B cell (primary cell): ENCODE results near the gene NET1. TPM values are rescaled to one million over a fixed set of nuclear protein-coding genes. Genes with fewer than 3 reads are reported as not detected.

Experiments used
- ATAC-seq: fragments of 200-7000 bp; cut with Tn5 transposase; one replicate; pipeline ENCODE4 v1.10.0; 2021; ENCODE audit warnings: low read depth, mild to moderate bottlenecking, moderate number of reproducible peaks, moderate library complexity
- CTCF ChIA-PET: fragments of 350-600 bp; sonication (Branson Sonifier 250); formaldehyde crosslinking; loops from one replicate; lab custom pipeline; 2021; ENCODE audit warnings: antibody characterized with exemption, inconsistent platforms; lab: Charles Lee
- POLR2A ChIA-PET: fragments of 350-600 bp; sonication (Branson Sonifier 250); formaldehyde crosslinking; loops from one replicate; lab custom pipeline; 2021; ENCODE audit warnings: antibody characterized with exemption; lab: Charles Lee
- DNase-seq: peaks from one replicate; pipeline ENCODE4 v3.0.0; 2013
- H2AFZ ChIP-seq: 2 replicates; pipeline ENCODE4 v1.6.1; 2012; ENCODE audit warnings: mild to moderate bottlenecking, low read depth, low read length; ENCODE audit not compliant: insufficient read depth, poor library complexity, severe bottlenecking
- H3K27ac ChIP-seq, 2 donors: 1 replicate in 1 of 2; 2 replicates in 1 of 2; pipeline ENCODE4 v1.5.1; 2012 to 2013; ENCODE audit warnings: low read length in 2 of 2, mild to moderate bottlenecking in 2 of 2, moderate library complexity in 1 of 2
- H3K27me3 ChIP-seq, 4 experiments: fragments of 200-600 bp in 1 of 4; sonication (generic) in 1 of 4; replicated peaks in 1 of 4; 1 replicate in 2 of 4; 2 replicates in 2 of 4; pipeline versions ENCODE4 v1.6.1 to v1.7.0; 2013 to 2016; ENCODE audit warnings: low read length in 3 of 4, mild to moderate bottlenecking in 2 of 4, mixed read lengths in 1 of 4, moderate library complexity in 1 of 4; ENCODE audit not compliant: insufficient read depth in 4 of 4, control insufficient read depth in 3 of 4; ENCODE audit errors: control extremely low read depth in 1 of 4
- H3K36me3 ChIP-seq, 2 experiments: replicated peaks in 1 of 2; 1 replicate in 1 of 2; 2 replicates in 1 of 2; pipeline versions ENCODE4 v1.6.1 to v1.7.1; 2013; ENCODE audit warnings: low read length in 1 of 2; ENCODE audit not compliant: insufficient read depth in 2 of 2, control insufficient read depth in 1 of 2; ENCODE audit errors: control extremely low read depth in 1 of 2, extremely low read depth in 1 of 2
- H3K4me1 ChIP-seq, 2 donors: fragments of 200-600 bp in 1 of 2; sonication (generic) in 1 of 2; 1 replicate in 1 of 2; 2 replicates in 1 of 2; pipeline versions ENCODE4 v1.5.1 to v1.6.1; 2013 to 2017; ENCODE audit warnings: low read length in 2 of 2; ENCODE audit not compliant: control insufficient read depth in 2 of 2, insufficient read depth in 2 of 2
- H3K4me2 ChIP-seq: replicated peaks from 2 replicates; pipeline ENCODE3; 2012; ENCODE audit warnings: mild to moderate bottlenecking, low read depth, low read length; ENCODE audit not compliant: poor library complexity, severe bottlenecking
- H3K4me3 ChIP-seq, 5 experiments: fragments of 200-600 bp in 1 of 5; sonication (generic) in 1 of 5; 1 replicate in 3 of 5; 2 replicates in 2 of 5; pipeline versions ENCODE4 v1.5.1 to v1.7.0; 2011 to 2016; ENCODE audit warnings: low read length in 4 of 5, mild to moderate bottlenecking in 4 of 5, low read depth in 2 of 5, control low read depth in 1 of 5, moderate library complexity in 1 of 5; ENCODE audit not compliant: insufficient read depth in 1 of 5; ENCODE audit errors: control extremely low read depth in 1 of 5, extremely low read depth in 1 of 5
- H3K79me2 ChIP-seq: fragments of 200-600 bp; sonication (generic); one replicate; pipeline ENCODE4 v1.6.0; 2016; ENCODE audit warnings: low read length; ENCODE audit not compliant: control insufficient read depth, insufficient read depth
- H3K9ac ChIP-seq: fragments of 200-600 bp; sonication (generic); 2 replicates; pipeline ENCODE4 v1.6.1; 2017; ENCODE audit warnings: mild to moderate bottlenecking, low read length, moderate library complexity
- H3K9me3 ChIP-seq, 3 donors: one replicate each; pipeline versions ENCODE4 v1.6.1 to v1.7.1; 2013; ENCODE audit warnings: low read length in 2 of 3; ENCODE audit not compliant: control insufficient read depth in 2 of 3, insufficient read depth in 1 of 3; ENCODE audit errors: control extremely low read depth in 1 of 3
- H4K20me1 ChIP-seq: 2 replicates; pipeline ENCODE4 v1.6.0; 2012; ENCODE audit warnings: mild to moderate bottlenecking, low read length; ENCODE audit not compliant: insufficient read depth, control insufficient read depth, poor library complexity, severe bottlenecking
- H3K27ac Mint-ChIP-seq: one replicate; pipeline ENCODE4 v1.8.0; 2021; ENCODE audit warnings: mixed read lengths
- H3K27me3 Mint-ChIP-seq: one replicate; pipeline ENCODE4 v1.8.0; 2021; ENCODE audit warnings: mixed read lengths
- H3K4me1 Mint-ChIP-seq: one replicate; pipeline ENCODE4 v1.8.0; 2021; ENCODE audit warnings: mixed read lengths
- H3K4me3 Mint-ChIP-seq: one replicate; pipeline ENCODE4 v1.8.0; 2021; ENCODE audit warnings: mixed read lengths
- H3K9me3 Mint-ChIP-seq: one replicate; pipeline ENCODE4 v1.8.0; 2022; ENCODE audit warnings: mixed read lengths; ENCODE audit not compliant: insufficient read depth
- CTCF ChIP-seq: fragments of 200-600 bp; IDR thresholded peaks from one replicate; pipeline ENCODE4 v1.8.0; 2022; ENCODE audit warnings: antibody characterized with exemption, mild to moderate bottlenecking
- EZH2 ChIP-seq: IDR thresholded peaks from 2 replicates; pipeline ENCODE4 v1.6.1; 2012; ENCODE audit warnings: borderline replicate concordance, low read depth, mild to moderate bottlenecking, moderate library complexity, low read length; ENCODE audit not compliant: insufficient read depth, poor library complexity, severe bottlenecking
- WGBS: methylation state at CpG from one replicate; pipeline ENCODE4 v1.1.5; 2013; ENCODE audit warnings: missing lambda C conversion rate; ENCODE audit not compliant: insufficient coverage; 5-methylcytosine and 5-hydroxymethylcytosine counted together
- intact Hi-C: fragments of 100-400 bp; cut with micrococcal nuclease; formaldehyde crosslinking; loops from one replicate; pipeline ENCODE4 v1.10.0; 2022
- polyA plus RNA-seq: library from polyadenylated mRNA; depleted of rRNA; stranded (reverse); fragments of >200 nt; gene quantifications from 2 replicates; pipeline ENCODE4 v1.2.3, GENCODE V29; 2012
- total RNA-seq, 2 donors: library from RNA; stranded (reverse); fragments of 120-200 nt in 1 of 2; gene quantifications; 1 replicate in 1 of 2; 2 replicates in 1 of 2; pipeline versions ENCODE4 v1.2.3 to v1.2.4, GENCODE V29; 2013 to 2022

The NET1 gene
- total and polyA plus RNA-seq, 2 donors (not counting 1 experiment from before 2014, with no cell fraction given): 3.5 to 6.4 TPM

- peak; percentile 72 for DNase-seq
- no peaks in the 10 kb centered on the region for H3K36me3 ChIP-seq
- no peaks in the 10 kb centered on the region for H3K27me3 ChIP-seq
- no peak for ATAC-seq
- H3K4me2 ChIP-seq: no peak overlapping the region
- no peaks in the 10 kb centered on the region for H4K20me1 ChIP-seq
- no peak overlapping the region for H3K9ac ChIP-seq
- Mint-ChIP-seq H3K4me1 (peaks cover 32% of the 10 kb centered on the region), H3K27me3 (no peaks in the 10 kb centered on the region), H3K27ac (no peak overlapping the region), H3K4me3 (no peak overlapping the region), H3K9me3 (no peaks in the 10 kb centered on the region)
- peaks cover 10 to 17% of the 10 kb centered on the region in 2 donors for H3K4me1 ChIP-seq
- TF ChIP-seq CTCF (peak; percentile 98), EZH2 (no peak)
- 72% methylated on average over 4 of the region's 9 CpGs for WGBS
- H3K9me3 ChIP-seq: no peaks in the 10 kb centered on the region
- ChIA-PET POLR2A (interaction anchor here (0.8 kb wide), 1 partner anchor 181 kb away, joined by 5 read pairs; no protein-coding TSS in a partner anchor), CTCF (interaction anchor here (0.6 to 17.3 kb wide), 16 partner anchors 9 to 626 kb away, joined by 3 to 659 read pairs (median 4); no protein-coding TSS in a partner anchor)
- H2AFZ ChIP-seq: no peak overlapping the region
- H3K4me3 ChIP-seq: no peak overlapping the region
- intact Hi-C loops: loop anchor here (1.0 to 10.0 kb wide), 3 partner anchors 267 to 882 kb away; no protein-coding TSS in a partner anchor
- no peak overlapping the region for H3K27ac ChIP-seq
- H3K79me2 ChIP-seq: peaks cover 5% of the 10 kb centered on the region
Observed at GRCh38 chr10:5442065-5442989, 30.0 kb downstream of the NET1 start.
